Dedifferentiated amniotic fluid mesenchymal stem cell (primary cell): ENCODE data around the gene THSD4.
"Not testable (repeated sequence)": the region's sequence is repeated elsewhere in the genome, so short reads cannot be mapped to it uniquely, and the experiment has no call there.

Experiments
- DNase-seq: peaks from one replicate; pipeline ENCODE4 v3.0.0-alpha.2; 2016; ENCODE audit errors: extremely low spot score

The THSD4 gene

DNA sequence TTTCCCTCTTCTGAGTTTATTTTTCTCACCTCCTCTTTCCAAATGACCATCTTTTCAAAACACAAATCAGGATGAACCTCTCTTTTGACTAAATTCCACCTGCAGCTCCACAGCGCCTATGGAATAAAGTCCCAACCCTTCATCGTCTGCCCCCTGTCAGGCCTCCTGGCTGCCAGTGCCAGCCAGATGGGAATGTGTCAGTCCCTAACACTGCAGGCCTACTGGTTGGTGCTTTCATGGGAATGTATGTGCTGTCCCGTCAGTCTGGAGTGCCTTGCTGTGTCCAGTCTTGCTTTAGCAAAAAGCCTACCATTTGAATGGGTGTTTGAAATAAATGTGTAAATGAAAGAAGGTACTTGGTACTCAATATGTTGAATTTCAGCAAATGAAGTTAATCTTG lies 310.1 kb downstream of the THSD4 start:
- DNase-seq: no peak

DNA sequence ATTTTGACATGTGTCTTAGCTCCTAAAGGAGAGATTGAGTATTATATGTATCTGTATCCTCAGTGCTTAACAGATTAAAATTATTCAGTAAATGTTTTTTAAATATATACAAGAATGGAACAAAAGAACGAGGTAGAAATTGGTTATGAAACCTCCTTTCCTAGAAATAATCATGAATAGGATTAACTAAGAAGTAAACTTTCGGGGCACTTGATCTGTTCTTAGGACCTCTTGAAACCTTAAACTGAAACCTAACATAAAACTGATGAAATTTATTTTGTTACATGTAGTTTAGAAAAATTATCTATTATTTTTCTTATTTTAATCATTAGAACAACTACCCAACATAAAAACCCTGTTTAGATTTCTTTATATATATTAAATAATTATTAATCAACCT lies 311.5 kb downstream of the THSD4 start:
- DNase-seq: no peak

GRCh38 chr15:71430782-71431181 lies 315.5 kb downstream of the THSD4 start:
- DNase-seq: no peak

- DNase-seq: peak; percentile 25
These were observed 316.4 kb downstream of the THSD4 start for GRCh38 chr15:71431343-71432336.

GRCh38 chr15:71433402-71433801 lies 318.1 kb downstream of the THSD4 start:
- no peak for DNase-seq

- no peak for DNase-seq
These were observed 319.5 kb downstream of the THSD4 start for GRCh38 chr15:71434774-71435173.

- no peak for DNase-seq
These were observed 320.3 kb downstream of the THSD4 start for GRCh38 chr15:71435552-71435951.

- DNase-seq: no peak
These were observed 321.6 kb downstream of the THSD4 start for GRCh38 chr15:71436854-71437253.

DNA sequence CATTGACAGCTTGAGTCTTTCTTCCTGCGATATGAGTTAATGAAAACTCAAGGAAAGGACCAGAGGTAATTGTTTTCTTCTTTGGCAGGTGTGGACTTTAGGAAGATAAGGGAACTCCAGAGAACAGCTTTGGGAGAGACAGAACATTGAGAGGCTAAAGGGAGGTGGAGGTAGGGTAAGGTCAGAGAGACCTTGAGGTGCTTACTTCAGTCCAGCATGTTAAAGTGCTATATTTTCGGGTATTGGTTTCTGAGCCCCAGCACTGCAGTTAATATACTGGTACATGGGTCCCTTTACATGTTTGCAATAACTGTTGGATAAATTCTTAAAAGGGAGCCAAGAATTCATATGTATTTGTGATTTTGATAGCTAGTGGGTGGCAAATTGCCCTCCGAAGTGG lies 322.1 kb downstream of the THSD4 start:
- DNase-seq: no peak

- DNase-seq: no peak
These were observed 322.6 kb downstream of the THSD4 start for GRCh38 chr15:71437919-71438318.

GRCh38 chr15:71439478-71439877 lies 324.2 kb downstream of the THSD4 start:
- not testable (repeated sequence) for DNase-seq

DNA sequence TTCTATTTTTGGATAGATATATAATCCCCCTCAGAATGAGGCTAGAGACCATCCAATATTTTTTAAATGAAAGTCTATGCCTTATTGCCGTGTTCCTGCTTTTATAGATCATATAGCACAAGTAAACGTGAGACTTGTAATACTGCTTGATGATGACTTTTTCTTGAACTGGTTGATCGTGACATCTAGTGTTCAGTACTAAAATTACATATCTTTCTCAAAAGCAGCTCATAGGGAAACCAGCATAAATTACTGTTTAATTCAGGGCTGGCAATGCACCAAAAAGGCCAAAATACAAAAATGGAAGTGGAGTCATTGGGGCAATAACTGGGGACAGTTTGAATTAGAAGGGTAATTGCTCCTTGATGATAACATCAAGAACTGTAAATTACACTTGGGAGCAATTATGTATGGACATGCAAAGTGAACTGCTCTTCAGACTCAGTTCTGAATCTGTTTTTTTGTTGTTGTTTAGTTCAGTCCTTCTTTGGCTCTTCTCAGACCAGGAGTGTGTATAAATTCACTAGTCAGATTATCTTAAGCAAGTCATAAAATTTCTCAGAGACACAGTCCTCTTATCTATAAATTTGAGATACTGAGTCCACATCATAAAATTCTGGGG lies 325.3 kb downstream of the THSD4 start:
- peak; percentile 83 for DNase-seq

DNA sequence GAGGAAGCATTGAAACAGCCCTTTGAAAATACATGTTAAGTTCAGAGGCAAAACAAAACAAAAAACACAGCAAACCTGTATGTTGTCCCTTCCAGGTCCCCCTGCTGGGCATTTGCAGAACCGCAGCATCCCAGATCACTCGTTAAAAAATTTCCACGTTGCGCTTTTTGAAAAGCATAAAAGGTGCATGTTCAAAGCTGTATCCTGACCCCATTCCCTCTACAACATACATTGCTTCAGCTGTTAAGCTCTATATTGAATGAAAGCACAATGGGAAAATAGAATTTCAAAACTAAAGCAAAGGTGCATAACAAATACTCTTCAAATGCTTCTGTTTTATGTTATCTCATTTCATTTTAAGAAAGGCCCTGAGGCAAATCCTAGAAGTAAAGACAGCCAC lies 328.3 kb downstream of the THSD4 start:
- peak; percentile 61 for DNase-seq

- DNase-seq: no peak
These were observed 328.9 kb downstream of the THSD4 start for GRCh38 chr15:71444032-71444810.

GRCh38 chr15:71444866-71445590 lies 329.8 kb downstream of the THSD4 start:
- DNase-seq: no peak

GRCh38 chr15:71447328-71448250 lies 332.3 kb downstream of the THSD4 start:
- DNase-seq: no peak

GRCh38 chr15:71448688-71449114 lies 333.4 kb downstream of the THSD4 start:
- peak; percentile 79 for DNase-seq

DNA sequence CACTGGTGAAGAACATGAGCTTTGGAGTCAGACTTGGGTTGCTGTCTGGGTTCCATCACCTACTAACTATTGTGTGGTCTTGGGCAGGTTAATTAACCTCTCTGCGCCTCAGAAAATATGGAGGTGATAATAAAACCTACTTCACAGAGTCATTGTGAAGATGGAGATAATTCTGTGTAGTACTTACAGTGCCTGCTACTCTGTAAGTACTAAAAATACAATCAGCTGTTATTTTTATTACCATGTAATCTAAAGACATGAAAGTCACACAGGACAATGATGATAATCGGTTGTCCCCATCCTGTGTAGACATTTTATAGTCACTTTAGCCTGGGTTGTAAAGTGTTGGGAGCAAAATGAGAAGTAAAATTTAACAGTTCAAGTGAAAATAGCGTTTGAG lies 334.1 kb downstream of the THSD4 start:
- DNase-seq: no peak

DNA sequence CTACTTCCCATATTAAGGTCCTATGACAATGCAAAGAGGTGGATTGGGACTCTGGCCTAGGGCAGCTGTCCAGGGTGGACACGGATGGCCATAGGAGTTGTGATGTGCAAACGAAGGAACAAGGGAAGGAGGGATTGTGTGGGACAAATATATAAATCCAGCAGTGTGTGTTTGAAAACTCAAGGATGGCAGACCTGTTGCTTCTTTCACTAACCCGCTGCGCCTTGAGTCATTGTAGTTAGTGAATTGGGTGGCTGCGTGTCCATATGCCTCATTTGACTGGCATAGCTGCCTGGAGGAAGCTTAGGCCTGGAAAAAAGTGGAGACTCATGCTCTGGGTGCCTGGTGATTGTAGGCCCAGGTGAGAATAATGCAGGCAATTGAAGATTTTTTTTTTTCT lies 334.7 kb downstream of the THSD4 start:
- no peak for DNase-seq

DNA sequence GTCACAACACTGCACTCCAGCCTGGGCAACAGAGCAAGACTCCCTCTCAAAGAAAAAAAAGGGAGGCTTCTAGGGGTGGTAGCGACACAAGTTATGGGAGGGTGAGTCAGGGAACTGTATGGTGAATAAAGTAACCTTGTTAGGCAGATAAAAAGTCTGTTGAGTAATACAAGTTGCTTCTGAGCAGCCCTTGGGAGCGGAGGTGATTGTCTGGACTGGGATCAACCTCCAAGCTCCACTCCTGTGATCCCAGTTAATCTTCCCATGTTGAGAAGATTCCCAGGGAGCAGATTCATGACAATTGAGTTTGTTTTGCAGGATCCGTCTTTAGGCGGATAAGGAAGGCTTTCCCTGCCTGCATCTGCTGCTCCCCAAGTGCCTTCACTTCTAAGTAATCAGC lies 335.9 kb downstream of the THSD4 start:
- no peak for DNase-seq
